Neuronal stem cell (in vitro differentiated cells): Measurements from ENCODE around the gene PRKACB.

Experiments used
- DNase-seq: peaks from one replicate; pipeline ENCODE4 v3.0.0-alpha.2; 2013; ENCODE audit warnings: low spot score
- H2AFZ ChIP-seq: one replicate; pipeline ENCODE4 v1.6.1; 2013; ENCODE audit warnings: mild to moderate bottlenecking, low read length, inconsistent platforms
- H2AK5ac ChIP-seq: 2 replicates; pipeline ENCODE4 v1.6.1; 2013; ENCODE audit warnings: low read depth, mild to moderate bottlenecking, inconsistent platforms, low read length, moderate library complexity, mixed read lengths
- H2BK120ac ChIP-seq: 2 replicates; pipeline ENCODE4 v1.6.1; 2013; ENCODE audit warnings: low read depth, mild to moderate bottlenecking, inconsistent platforms, low read length, moderate library complexity, mixed read lengths
- H2BK12ac ChIP-seq: one replicate; pipeline ENCODE4 v1.6.1; 2013; ENCODE audit warnings: low read length, inconsistent platforms
- H2BK15ac ChIP-seq: 2 replicates; pipeline ENCODE4 v1.6.1; 2013; ENCODE audit warnings: mild to moderate bottlenecking, low read length, inconsistent platforms, mixed read lengths
- H2BK5ac ChIP-seq: one replicate; pipeline ENCODE4 v1.6.1; 2013; ENCODE audit warnings: inconsistent platforms, mild to moderate bottlenecking, low read length, moderate library complexity
- H3K14ac ChIP-seq: one replicate; pipeline ENCODE4 v1.6.1; 2013; ENCODE audit warnings: low read length, inconsistent platforms
- H3K18ac ChIP-seq: 2 replicates; pipeline ENCODE4 v1.6.1; 2013; ENCODE audit warnings: low read length, inconsistent platforms
- H3K23ac ChIP-seq: 2 replicates; pipeline ENCODE4 v1.6.1; 2013; ENCODE audit warnings: low read depth, mild to moderate bottlenecking, mixed read lengths, low read length, inconsistent platforms; ENCODE audit not compliant: poor library complexity
- H3K27ac ChIP-seq: replicated peaks from 3 replicates; pipeline ENCODE4 v1.5.1; 2013; ENCODE audit warnings: low read length, inconsistent platforms
- H3K27me3 ChIP-seq, 3 experiments: 2 replicates each; pipeline ENCODE4 v1.6.1; 2013; ENCODE audit warnings: low read length in 3 of 3, mild to moderate bottlenecking in 2 of 3, inconsistent platforms in 1 of 3, low read depth in 1 of 3, mixed read lengths in 1 of 3, moderate library complexity in 1 of 3; ENCODE audit not compliant: control insufficient read depth in 3 of 3, insufficient read depth in 3 of 3
- H3K36me3 ChIP-seq, 2 donors: replicated peaks in 1 of 2; 2 replicates each; pipeline ENCODE4 v1.6.1; 2013; ENCODE audit warnings: low read length in 2 of 2; ENCODE audit not compliant: control insufficient read depth in 2 of 2, insufficient read depth in 2 of 2
- H3K4ac ChIP-seq: 2 replicates; pipeline ENCODE4 v1.6.1; 2013; ENCODE audit warnings: inconsistent platforms, mild to moderate bottlenecking, low read length, moderate library complexity
- H3K4me1 ChIP-seq, 2 donors: 1 replicate in 1 of 2; 2 replicates in 1 of 2; pipeline ENCODE4 v1.6.1; 2013; ENCODE audit warnings: low read length in 2 of 2, low read depth in 1 of 2; ENCODE audit not compliant: control insufficient read depth in 2 of 2, insufficient read depth in 1 of 2
- H3K4me2 ChIP-seq: one replicate; pipeline ENCODE4 v1.6.1; 2013; ENCODE audit warnings: mild to moderate bottlenecking, low read length, inconsistent platforms; ENCODE audit not compliant: insufficient read depth, poor library complexity, severe bottlenecking
- H3K4me3 ChIP-seq, 2 donors: 2 replicates each; pipeline ENCODE4 v1.5.1; 2013; ENCODE audit warnings: low read length in 2 of 2, mild to moderate bottlenecking in 2 of 2, inconsistent platforms in 1 of 2, moderate library complexity in 1 of 2
- H3K79me1 ChIP-seq: one replicate; pipeline ENCODE4 v1.6.1; 2013; ENCODE audit warnings: low read depth, mild to moderate bottlenecking, inconsistent platforms, low read length, moderate library complexity
- H3K9ac ChIP-seq: one replicate; pipeline ENCODE4 v1.6.1; 2013; ENCODE audit warnings: mild to moderate bottlenecking, low read depth, low read length, inconsistent platforms; ENCODE audit not compliant: poor library complexity
- H3K9me3 ChIP-seq, 2 donors: replicated peaks in 1 of 2; 2 replicates each; pipeline versions ENCODE3 to v1.6.1; 2013; ENCODE audit warnings: low read length in 2 of 2, mild to moderate bottlenecking in 2 of 2, inconsistent platforms in 1 of 2, low read depth in 1 of 2, mixed read lengths in 1 of 2, moderate library complexity in 1 of 2; ENCODE audit not compliant: control insufficient read depth in 2 of 2, insufficient read depth in 1 of 2
- H4K8ac ChIP-seq: one replicate; pipeline ENCODE4 v1.6.1; 2013; ENCODE audit warnings: low read depth, mild to moderate bottlenecking, inconsistent platforms, low read length, moderate library complexity
- H4K91ac ChIP-seq: one replicate; pipeline ENCODE4 v1.6.1; 2013; ENCODE audit warnings: low read length, low read depth, mild to moderate bottlenecking, inconsistent platforms; ENCODE audit not compliant: poor library complexity
- WGBS, 2 donors: extraction: QIAGEN DNeasy Blood & Tissue Kit; methylation state at CpG; one replicate each; pipeline ENCODE4 v1.1.7; 2013; ENCODE audit warnings: missing lambda C conversion rate in 2 of 2, mixed read lengths in 1 of 2; ENCODE audit not compliant: insufficient read length in 2 of 2, insufficient replicate concordance in 1 of 2; ENCODE audit errors: extremely low coverage in 2 of 2; 5-methylcytosine and 5-hydroxymethylcytosine counted together

PRKACB gene

DNA sequence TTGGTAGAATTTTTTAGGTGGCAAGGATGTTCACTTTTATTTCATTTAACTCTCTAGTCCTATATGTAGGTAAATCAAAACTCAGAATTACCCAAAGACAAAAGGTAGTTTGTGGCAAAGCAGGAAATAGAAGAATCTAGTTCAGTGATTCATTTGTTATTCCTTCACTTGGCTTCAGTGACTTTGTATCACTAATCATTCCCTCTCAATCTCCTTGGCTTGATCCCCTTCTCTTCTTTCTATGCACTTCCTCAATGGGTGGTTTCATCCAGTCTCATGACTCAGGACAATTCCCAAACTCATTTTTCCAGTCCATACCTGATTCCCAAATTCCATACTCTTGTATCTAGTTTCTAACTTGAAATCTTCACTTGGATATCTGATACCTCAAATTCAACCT is 64.9 kb downstream of the PRKACB start:
- H2BK120ac ChIP-seq: no peak overlapping the region
- no peak overlapping the region for H4K8ac ChIP-seq
- H3K27me3 ChIP-seq: no peaks in the 10 kb centered on the region
- no peak overlapping the region for H3K23ac ChIP-seq
- H3K79me1 ChIP-seq: no peaks in the 10 kb centered on the region
- H3K4me3 ChIP-seq: no peak overlapping the region
- no peak overlapping the region for H2BK5ac ChIP-seq
- H2BK12ac ChIP-seq: no peak overlapping the region
- H3K9ac ChIP-seq: no peak overlapping the region
- no peaks in the 10 kb centered on the region for H3K4me1 ChIP-seq
- H3K4me2 ChIP-seq: no peak overlapping the region
- no peak overlapping the region for H2BK15ac ChIP-seq
- H3K14ac ChIP-seq: no peak overlapping the region
- H4K91ac ChIP-seq: no peak overlapping the region
- H2AFZ ChIP-seq: no peak overlapping the region
- H3K9me3 ChIP-seq: no peaks in the 10 kb centered on the region
- H2AK5ac ChIP-seq: no peak overlapping the region
- H3K4ac ChIP-seq: no peak overlapping the region
- H3K36me3 ChIP-seq: peaks cover 0 to 12% of the 10 kb centered on the region in 2 donors
- no peak for DNase-seq
- H3K27ac ChIP-seq: no peak overlapping the region
- H3K18ac ChIP-seq: no peak overlapping the region

DNA sequence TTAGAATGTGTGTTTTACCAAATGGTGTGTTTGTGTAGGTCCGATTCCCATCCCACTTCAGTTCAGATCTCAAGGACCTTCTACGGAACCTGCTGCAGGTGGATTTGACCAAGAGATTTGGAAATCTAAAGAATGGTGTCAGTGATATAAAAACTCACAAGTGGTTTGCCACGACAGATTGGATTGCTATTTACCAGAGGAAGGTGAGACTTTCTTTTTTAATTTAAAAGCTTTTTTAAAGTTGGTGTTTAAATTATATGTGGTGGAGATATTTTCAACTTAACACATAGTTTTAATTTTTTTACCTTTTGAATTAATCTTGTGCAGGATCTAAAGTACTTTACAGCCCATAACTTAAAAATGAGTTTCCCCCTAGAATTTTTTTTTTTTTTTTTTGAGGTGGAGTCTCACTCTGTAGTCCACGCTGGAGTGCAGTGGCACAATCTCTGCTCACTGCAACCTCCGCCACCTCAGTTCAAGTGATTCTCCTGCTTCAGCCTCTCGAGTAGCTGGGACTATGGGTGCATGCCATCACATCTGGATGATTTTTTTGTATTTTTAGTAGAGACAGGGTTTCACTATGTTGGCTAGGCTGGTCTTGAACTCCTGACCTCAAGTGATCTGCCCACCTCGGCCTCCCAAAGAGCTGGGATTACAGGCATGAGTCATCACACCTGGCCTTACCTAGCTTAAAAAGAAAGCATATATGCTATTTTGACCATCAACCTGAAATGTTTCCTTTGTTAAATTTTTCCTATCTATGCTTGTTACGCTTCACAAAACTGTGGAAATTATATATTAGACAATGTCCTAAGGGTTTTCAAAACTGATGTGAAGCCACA is 70.3 kb downstream of the PRKACB start:
- Histone ChIP-seq H3K27ac (no peak overlapping the region), H3K4me2 (no peak overlapping the region), H3K79me1 (no peaks in the 10 kb centered on the region), H2BK15ac (no peak overlapping the region), H3K36me3 (peaks cover 0 to 10% of the 10 kb centered on the region in 2 donors), H3K4me3 (no peak overlapping the region), H3K14ac (no peak overlapping the region), H2AK5ac (no peak overlapping the region), H4K91ac (no peak overlapping the region), H3K18ac (no peak overlapping the region), H2AFZ (no peak overlapping the region), H2BK12ac (no peak overlapping the region), H4K8ac (no peak overlapping the region), H3K9ac (no peak overlapping the region), H2BK5ac (no peak overlapping the region), H3K4ac (no peak overlapping the region), H3K4me1 (no peaks in the 10 kb centered on the region), H2BK120ac (no peak overlapping the region), H3K23ac (no peak overlapping the region), H3K9me3 (peaks cover 0 to under 1% of the 10 kb centered on the region in 2 donors), H3K27me3 (no peaks in the 10 kb centered on the region)
- DNase-seq: no peak
- WGBS, 2 donors: no CpG with 5 or more reads among the region's 8 CpGs

DNA sequence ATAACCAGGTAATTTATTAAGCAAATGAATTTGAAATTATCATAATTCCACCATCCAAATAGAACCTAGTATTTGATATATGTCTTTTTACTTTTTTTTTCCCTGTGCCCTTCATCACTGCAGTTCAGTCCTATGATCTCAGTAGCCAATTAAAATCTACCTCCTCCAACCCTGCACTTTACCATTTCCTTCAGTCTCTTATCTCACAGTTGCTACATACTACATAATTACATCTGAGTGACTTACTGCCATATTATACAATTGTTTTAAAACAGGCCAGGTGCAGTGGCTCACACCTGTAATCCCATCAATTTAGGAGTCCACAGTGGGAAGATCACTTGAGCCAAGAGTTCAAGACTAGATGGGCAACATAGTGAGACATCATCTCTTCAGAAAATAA is 73.2 kb downstream of the PRKACB start:
- Histone ChIP-seq H3K27me3 (no peaks in the 10 kb centered on the region), H3K14ac (no peak overlapping the region), H3K18ac (no peak overlapping the region), H3K4me3 (no peak overlapping the region), H3K4ac (no peak overlapping the region), H2BK120ac (no peak overlapping the region), H3K9ac (no peak overlapping the region), H2BK12ac (no peak overlapping the region), H4K8ac (no peak overlapping the region), H3K27ac (no peak overlapping the region), H3K79me1 (no peaks in the 10 kb centered on the region), H2BK5ac (no peak overlapping the region), H3K4me2 (no peak overlapping the region), H2BK15ac (no peak overlapping the region), H2AK5ac (no peak overlapping the region), H3K23ac (no peak overlapping the region), H2AFZ (no peak overlapping the region), H4K91ac (no peak overlapping the region), H3K9me3 (peaks cover 0 to 6% of the 10 kb centered on the region in 2 donors), H3K4me1 (no peaks in the 10 kb centered on the region), H3K36me3 (peaks cover 0 to 10% of the 10 kb centered on the region in 2 donors)
- DNase-seq: no peak

DNA sequence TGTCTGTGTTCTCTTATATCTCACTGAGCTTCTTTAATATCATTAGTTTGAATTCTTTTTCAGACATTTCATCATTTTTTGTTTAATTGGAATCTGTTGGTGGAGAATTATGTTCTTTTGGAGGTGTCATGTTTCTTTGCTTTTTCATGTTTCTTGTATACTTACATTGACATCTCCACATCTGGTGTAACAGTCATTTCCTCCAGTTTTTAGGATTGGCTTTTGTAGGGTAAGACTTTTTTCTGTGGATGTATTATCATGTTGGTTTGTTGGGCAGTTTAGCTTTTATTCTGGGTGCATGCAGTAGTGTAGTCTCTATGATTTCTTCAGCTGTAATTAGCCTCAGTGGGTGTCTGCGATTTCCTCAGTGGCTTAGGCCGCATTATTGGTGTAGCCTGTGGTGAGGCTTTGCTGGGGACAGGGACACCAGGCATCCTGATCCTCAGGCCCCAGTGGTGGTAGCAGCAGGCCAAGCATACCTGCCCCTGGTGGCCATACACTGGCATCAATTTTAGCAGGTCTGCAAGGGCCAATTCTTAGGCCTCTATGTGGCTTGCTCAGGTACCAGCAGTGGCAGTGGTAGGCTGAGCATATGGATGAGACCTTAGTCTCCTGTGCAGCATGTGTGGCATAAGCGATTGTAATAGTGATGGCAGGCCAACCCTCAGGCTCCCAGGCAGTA is 79.8 kb downstream of the PRKACB start:
- WGBS, 2 donors: no CpG with 5 or more reads among the region's 3 CpGs
- Histone ChIP-seq H2BK120ac (no peak overlapping the region), H3K9ac (no peak overlapping the region), H3K79me1 (peaks cover 4% of the 10 kb centered on the region), H4K91ac (no peak overlapping the region), H4K8ac (peak overlapping the region; percentile 7), H3K27ac (no peak overlapping the region), H3K4me2 (no peak overlapping the region), H3K4ac (no peak overlapping the region), H2BK15ac (no peak overlapping the region), H2AK5ac (no peak overlapping the region), H2BK5ac (no peak overlapping the region), H3K27me3 (no peaks in the 10 kb centered on the region), H3K36me3 (no peaks in the 10 kb centered on the region), H3K23ac (peak overlapping the region; percentile 8), H3K9me3 (peaks cover 1 to 14% of the 10 kb centered on the region in 2 donors), H3K18ac (no peak overlapping the region), H3K4me1 (no peaks in the 10 kb centered on the region), H3K4me3 (no peak overlapping the region), H3K14ac (no peak overlapping the region), H2BK12ac (no peak overlapping the region), H2AFZ (no peak overlapping the region)
- no peak for DNase-seq
